ENCODE measurements around the gene LCE1D. TPM values are rescaled to one million over a fixed set of nuclear protein-coding genes. Genes with fewer than 3 reads are reported as not detected.

Gene LCE1D, protein sequence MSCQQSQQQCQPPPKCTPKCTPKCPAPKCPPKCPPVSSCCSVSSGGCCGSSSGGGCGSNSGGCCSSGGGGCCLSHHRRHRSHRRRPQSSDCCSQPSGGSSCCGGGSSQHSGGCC
- not detected for total RNA-seq

GRCh38 chr1:152796421-152796820 is at the start of gene LCE1D:
Gene LCE1D (plus strand): TSS chr1:152796721. CDS start chr1:152797795, 1,074 bp downstream.

GRCh38 chr1:152757747-152758146 is 38.8 kb upstream of the LCE1D start, which contains the start of gene KPRP:
Gene KPRP (plus strand): TSS chr1:152758025. CDS start chr1:152759589, 1,564 bp downstream.

GRCh38 chr1:152774875-152775274 is 21.6 kb upstream of the LCE1D start, which contains the start of gene LCE1F:
Gene LCE1F (plus strand): TSS chr1:152775140. CDS start chr1:152776372, 1,232 bp downstream.

DNA sequence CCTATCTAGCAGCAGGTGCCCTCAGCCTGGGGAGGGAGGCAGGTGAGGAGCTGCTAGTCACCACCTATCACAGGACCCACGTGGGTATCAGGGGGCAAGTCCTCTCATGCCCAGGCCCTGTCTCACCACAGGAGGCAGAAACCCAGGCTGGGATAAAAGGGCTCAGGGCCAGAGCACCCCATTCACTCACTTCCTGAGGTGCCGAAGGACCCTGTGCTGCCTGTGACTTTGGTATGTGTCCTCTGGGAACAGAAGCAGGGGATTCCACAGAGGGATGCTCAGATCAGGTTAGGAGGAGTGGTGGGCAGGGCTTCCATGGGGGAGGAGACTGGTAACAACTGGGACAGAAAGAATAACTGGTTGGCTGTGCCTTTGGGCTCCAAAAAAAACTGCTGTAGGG is 10.4 kb upstream of the LCE1D start, which contains the start of gene LCE1E:
Gene LCE1E, plus strand, starts transcription at position 181 of the 400 bp plus-strand sequence. CDS start 1,043 bp downstream, outside the sequence.

DNA sequence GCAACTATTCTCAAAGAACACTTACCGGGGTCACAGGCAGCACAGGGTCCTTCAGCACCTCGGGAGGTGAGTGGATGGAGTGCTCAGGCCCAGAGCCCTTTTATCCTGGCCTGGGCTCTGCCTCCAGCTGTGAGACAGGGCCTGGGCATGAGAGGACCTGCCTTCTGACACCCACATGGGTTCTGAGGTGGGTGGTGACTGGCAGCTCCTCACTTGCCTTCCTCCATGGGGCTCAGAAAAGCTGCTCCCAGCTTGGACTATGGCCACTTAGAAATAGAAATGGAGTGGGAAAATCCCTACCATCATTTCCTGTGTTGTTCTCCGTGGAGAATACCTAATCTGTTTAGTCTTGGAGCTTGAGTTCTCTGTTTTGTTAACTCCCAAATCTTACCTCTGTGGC is 10.1 kb downstream of the LCE1D start, which contains the start of gene LCE1C:
Gene LCE1C, minus strand, starts transcription at position 76 of the 400 bp plus-strand sequence. CDS start 1,173 bp downstream, outside the sequence.

GRCh38 chr1:152811671-152812070 is 15.2 kb downstream of the LCE1D start, which contains the start of gene LCE1B:
Gene LCE1B (plus strand): TSS chr1:152811971. CDS start chr1:152812447, 476 bp downstream.

GRCh38 chr1:152827173-152827572 is 30.7 kb downstream of the LCE1D start, which contains the start of gene LCE1A:
Gene LCE1A (plus strand): TSS chr1:152827473. CDS start chr1:152827473, 0 bp downstream.

GRCh38 chr1:152842556-152842955 is 46.0 kb downstream of the LCE1D start, which contains the start of gene LCE6A:
Gene LCE6A (plus strand): TSS chr1:152842856. CDS start chr1:152843521, 665 bp downstream.

Other genes with a start within 250 kb of the LCE1D start
- not detected for gene LCE3E, start 229.9 kb upstream of the LCE1D start, total RNA-seq
- gene LCE3D, start 216.2 kb upstream of the LCE1D start, total RNA-seq: not detected
- not detected for gene LCE3C, start 196.5 kb upstream of the LCE1D start, total RNA-seq
- not detected for gene LCE3B, start 182.9 kb upstream of the LCE1D start, total RNA-seq
- not detected for gene LCE3A, start 173.6 kb upstream of the LCE1D start, total RNA-seq
- not detected for gene LCE2D, start 133.3 kb upstream of the LCE1D start, total RNA-seq
- not detected for gene LCE2C, start 121.4 kb upstream of the LCE1D start, total RNA-seq
- not detected for gene LCE2B, start 110.6 kb upstream of the LCE1D start, total RNA-seq
- not detected for gene LCE2A, start 98.4 kb upstream of the LCE1D start, total RNA-seq
- gene LCE4A, start 88.6 kb upstream of the LCE1D start, total RNA-seq: not detected
- gene KPRP, start 38.7 kb upstream of the LCE1D start, total RNA-seq: not detected
- gene LCE1F, start 21.6 kb upstream of the LCE1D start, total RNA-seq: not detected
- gene LCE1E, start 10.5 kb upstream of the LCE1D start, total RNA-seq: not detected
- gene LCE1C, start 9.9 kb downstream of the LCE1D start, total RNA-seq: not detected
- not detected for gene LCE1B, start 15.2 kb downstream of the LCE1D start, total RNA-seq
- gene LCE1A, start 30.8 kb downstream of the LCE1D start, total RNA-seq: not detected
- gene LCE6A, start 46.1 kb downstream of the LCE1D start, total RNA-seq: not detected
- not detected for gene LCE7A, start 63.3 kb downstream of the LCE1D start, total RNA-seq
- gene SMCP, start 81.6 kb downstream of the LCE1D start, total RNA-seq: not detected
- not detected for gene IVL, start 111.8 kb downstream of the LCE1D start, total RNA-seq
- not detected for gene SPRR5, start 150.5 kb downstream of the LCE1D start, total RNA-seq
- gene SPRR4, start 173.9 kb downstream of the LCE1D start, total RNA-seq: not detected
- gene SPRR1A, start 187.4 kb downstream of the LCE1D start, total RNA-seq: not detected
- gene SPRR3, start 205.0 kb downstream of the LCE1D start, total RNA-seq: not detected
- not detected for gene SPRR1B, start 234.5 kb downstream of the LCE1D start, total RNA-seq
- gene SPRR2D, start 244.4 kb downstream of the LCE1D start, total RNA-seq: not detected